K562 (cell line): ENCODE data around the gene NUDT6. TPM values are rescaled to one million over a fixed set of nuclear protein-coding genes. Genes with fewer than 3 reads are reported as not detected.
A peak's percentile ranks its signal among the peaks of the same experiment; 100 is the strongest.

ENCODE experiments used
- ATAC-seq: fragments of 200-7000 bp; cut with Tn5 transposase; 3 replicates; pipeline ENCODE4 v1.9.1; 2020; ENCODE audit warnings: moderate library complexity
- BruUV-seq: library from RNA; stranded (reverse); fragments of 400-500 nt; replicated peaks from 2 replicates; lab custom pipeline; 2021; lab: Mats Ljungman, UMichigan
- CTCF ChIA-PET: fragments of 300-600 bp; formaldehyde crosslinking; extraction: SDS; loops from one replicate; lab custom pipeline; 2021; ENCODE audit warnings: low intra/inter-chr PET ratio; lab: Yijun Ruan, JAX
- POLR2A ChIA-PET: fragments of 300-600, 350-650 bp; sonication (Branson Sonifier 250); formaldehyde crosslinking; extraction: SDS; loops from one replicate; lab custom pipeline; 2021; ENCODE audit warnings: antibody characterized with exemption, inconsistent platforms; lab: Yijun Ruan, JAX
- DNase-seq, 4 experiments: peaks; one replicate each; pipeline versions ENCODE4 v3.0.0 to v3.0.0-alpha.2; 2011 to 2018; ENCODE audit warnings: low spot score in 3 of 4, mixed read lengths in 3 of 4; ENCODE audit errors: extremely low read depth in 1 of 4
- FAIRE-seq: peaks from 2 replicates; lab custom pipeline; 2011; peaks lifted over from hg19 to GRCh38; lab: Jason Lieb, UNC
- H2AFZ ChIP-seq: 2 replicates; pipeline ENCODE4 v1.6.0; 2011; ENCODE audit warnings: low read depth, low read length, control low read depth, inconsistent platforms
- H3K27ac ChIP-seq: fragments of 200-600 bp; 3 replicates; pipeline ENCODE4 v1.8.0; 2011; ENCODE audit warnings: low read depth, mild to moderate bottlenecking, control low read depth, inconsistent platforms, low read length, moderate library complexity, mixed read lengths; ENCODE audit errors: extremely low read depth
- H3K27me3 ChIP-seq, 2 experiments: fragments of 300-600 bp in 1 of 2; 2 replicates in 1 of 2; 3 replicates in 1 of 2; pipeline versions ENCODE4 v1.6.0 to v1.8.0; 2011; ENCODE audit warnings: inconsistent platforms in 2 of 2, low read length in 2 of 2, mild to moderate bottlenecking in 1 of 2, mixed read lengths in 1 of 2, moderate library complexity in 1 of 2; ENCODE audit not compliant: control insufficient read depth in 2 of 2, insufficient read depth in 2 of 2
- H3K36me3 ChIP-seq: fragments of 300-600 bp; 3 replicates; pipeline ENCODE4 v1.8.0; 2011; ENCODE audit warnings: mild to moderate bottlenecking, low read length, inconsistent platforms; ENCODE audit not compliant: control insufficient read depth, insufficient read depth
- H3K4me1 ChIP-seq, 2 experiments: fragments of 200-600 bp in 1 of 2; replicated peaks in 1 of 2; 2 replicates in 1 of 2; 3 replicates in 1 of 2; pipeline versions ENCODE4 v1.5.1 to v1.8.0; 2011; ENCODE audit warnings: inconsistent platforms in 2 of 2, low read length in 2 of 2, mild to moderate bottlenecking in 1 of 2, mixed read lengths in 1 of 2, moderate library complexity in 1 of 2; ENCODE audit not compliant: control insufficient read depth in 2 of 2, insufficient read depth in 2 of 2
- H3K4me2 ChIP-seq: 2 replicates; pipeline ENCODE4 v1.6.1; 2011; ENCODE audit warnings: low read length, control low read depth, inconsistent platforms, mixed read lengths; ENCODE audit not compliant: insufficient read depth
- H3K4me3 ChIP-seq: fragments of 200-600 bp; sonication (generic), shearing (Covaris generic); 2 replicates; pipeline ENCODE4 v1.5.1; 2016; ENCODE audit warnings: control low read depth, inconsistent platforms
- H3K79me2 ChIP-seq: fragments of 200-600 bp; 3 replicates; pipeline ENCODE4 v1.8.0; 2011; ENCODE audit warnings: low read length, inconsistent platforms; ENCODE audit not compliant: control insufficient read depth, insufficient read depth
- H3K9ac ChIP-seq, 2 experiments: 2 replicates each; pipeline versions ENCODE4 v1.6.0 to v1.6.1; 2011; ENCODE audit warnings: low read depth in 2 of 2, low read length in 2 of 2, control low read depth in 1 of 2, inconsistent platforms in 1 of 2, mild to moderate bottlenecking in 1 of 2, mixed read lengths in 1 of 2; ENCODE audit not compliant: insufficient read depth in 1 of 2
- H3K9me1 ChIP-seq: one replicate; pipeline ENCODE4 v1.6.0; 2011; ENCODE audit warnings: inconsistent platforms, mild to moderate bottlenecking, low read length, moderate library complexity; ENCODE audit not compliant: control insufficient read depth, insufficient read depth
- H3K9me3 ChIP-seq: replicated peaks from 2 replicates; pipeline ENCODE4 v1.5.1; 2011; ENCODE audit warnings: low read depth, low read length, inconsistent platforms; ENCODE audit not compliant: control insufficient read depth, insufficient read depth
- H4K20me1 ChIP-seq: replicated peaks from 2 replicates; pipeline ENCODE4 v1.6.1; 2011; ENCODE audit warnings: low read length, inconsistent platforms, mixed read lengths; ENCODE audit not compliant: control insufficient read depth, insufficient read depth
- DLX4 ChIP-seq: fragments of 250-450 bp; sonication (Bioruptor Pico); IDR thresholded peaks from 2 replicates; pipeline ENCODE4 v1.6.1; 2021; ENCODE audit warnings: mild to moderate bottlenecking
- HDAC8 ChIP-seq: fragments of 450-650 bp; IDR thresholded peaks from 2 replicates; pipeline ENCODE4 v1.6.1; 2016; ENCODE audit warnings: mild to moderate bottlenecking, missing genetic modification characterization, moderate library complexity, missing compliant biosample characterization
- KAT7 ChIP-seq: sonication (generic); formaldehyde crosslinking; IDR thresholded peaks from 2 replicates; pipeline ENCODE4 v1.8.0; 2022; ENCODE audit warnings: missing genetic modification reagents, mild to moderate bottlenecking, borderline replicate concordance
- MEIS2 ChIP-seq: fragments of 450-650 bp; IDR thresholded peaks from 2 replicates; pipeline ENCODE4 v1.6.1; 2014; ENCODE audit warnings: mild to moderate bottlenecking; ENCODE audit not compliant: partially characterized antibody
- MYBL2 ChIP-seq, 2 experiments: fragments of 450-650 bp in 1 of 2; sonication (generic) in 1 of 2; formaldehyde crosslinking in 1 of 2; IDR thresholded peaks; 2 replicates each; pipeline versions ENCODE4 v1.6.1 to v1.8.1; 2017 to 2022; ENCODE audit warnings: borderline replicate concordance in 1 of 2, inconsistent platforms in 1 of 2, low read depth in 1 of 2, mild to moderate bottlenecking in 1 of 2, missing genetic modification reagents in 1 of 2, moderate library complexity in 1 of 2
- RBM22 ChIP-seq: fragments of 200-400 bp; formaldehyde crosslinking; IDR thresholded peaks from 2 replicates; pipeline ENCODE4 v1.6.1; 2018; ENCODE audit warnings: low read length, low read depth; ENCODE audit not compliant: poor library complexity, severe bottlenecking
- SNIP1 ChIP-seq: fragments of 450-650 bp; IDR thresholded peaks from 2 replicates; pipeline ENCODE4 v1.7.1; 2017; ENCODE audit warnings: low read depth, mild to moderate bottlenecking
- USF1 ChIP-seq: sonication (generic); formaldehyde crosslinking; IDR thresholded peaks from 2 replicates; pipeline ENCODE4 v1.9.0; 2022; ENCODE audit warnings: mild to moderate bottlenecking, missing genetic modification reagents
- ZNF280A ChIP-seq: fragments of 450-650 bp; IDR thresholded peaks from 2 replicates; pipeline ENCODE4 v1.6.1; 2018; ENCODE audit warnings: mild to moderate bottlenecking, low read depth; ENCODE audit not compliant: partially characterized antibody
- WGBS: fragments of 100-300 bp; shearing (Covaris generic); methylation state at CpG from one replicate; pipeline ENCODE4 v1.1.6; 2016; ENCODE audit warnings: low coverage, mixed read lengths; ENCODE audit not compliant: insufficient coverage; ENCODE audit errors: missing lambda C conversion rate; 5-methylcytosine and 5-hydroxymethylcytosine counted together
- in situ Hi-C: fragments of 300-500 bp; cut with MboI; formaldehyde crosslinking; loops from 4 replicates; pipeline ENCODE4 v1.15.0; 2018; ENCODE audit warnings: inconsistent platforms, mixed read lengths
- intact Hi-C: fragments of 100-400 bp; cut with micrococcal nuclease; formaldehyde crosslinking; loops from 2 replicates; pipeline ENCODE4 v1.14.2; 2022
- polyA plus RNA-seq, 8 experiments: library from polyadenylated mRNA; depleted of rRNA in 4 of 8; stranded (reverse) in 5 of 8; unstranded in 3 of 8; fragments of >200 nt; fragmentation: Nextera tagmentation in 2 of 8; fragmentation: Illumina TruSeq in 1 of 8; extraction: Ambion mirVana in 2 of 8; extraction: Trizol in 1 of 8; gene quantifications; 2 replicates each; pipeline versions ENCODE4 v1.2.1 to v1.2.3, GENCODE V29; 2011 to 2014; ENCODE audit warnings: inconsistent platforms in 1 of 8, missing spikeins in 1 of 8
- total RNA-seq, 7 experiments: library from RNA; depleted of rRNA in 6 of 7; stranded (reverse); fragments of >200 nt in 6 of 7; fragmentation: Illumina TruSeq in 2 of 7; extraction: Trizol in 2 of 7; gene quantifications; 2 replicates each; pipeline versions ENCODE4 v1.2.1 to v1.2.3, GENCODE V29; 2011 to 2021; ENCODE audit warnings: low replicate concordance in 1 of 7

The NUDT6 gene
- total and polyA plus RNA-seq, 9 of the 15 experiments (the other 6 are each of a cell fraction or from before 2014, with no cell fraction given): 9.4 to 18.1 (median 13.4) TPM

GRCh38 chr4:122873821-122874593 lies 48.4 kb downstream of the NUDT6 start (continued):
- TF ChIP-seq DLX4 (CRISPR knock-in tag): no peak
- TF ChIP-seq ZNF280A: no peak

GRCh38 chr4:122873146-122873545 lies 49.3 kb downstream of the NUDT6 start:
- Histone ChIP-seq H3K36me3 (peaks cover 17% of the 10 kb centered on the region; the same call in 2 of the 3 replicates), H3K9me1 (no peaks in the 10 kb centered on the region), H3K79me2 (peaks cover 11% of the 10 kb centered on the region; the same call in 2 of the 3 replicates), H3K4me3 (no peak overlapping the region), H3K9ac (no peak overlapping the region), H3K4me2 (no peak overlapping the region), H4K20me1 (no peaks in the 10 kb centered on the region), H3K9me3 (no peaks in the 10 kb centered on the region), H3K27me3 (no peaks in the 10 kb centered on the region), H3K4me1 (no peaks in the 10 kb centered on the region; a peak in 2 of 5 replicates), H2AFZ (no peak overlapping the region), H3K27ac (no peak overlapping the region)
- POLR2A ChIA-PET: interaction anchor here (1.0 to 1.3 kb wide), 3 partner anchors 12 to 19 kb away, joined by 3 read pairs; no protein-coding TSS in a partner anchor
- intact Hi-C loops (no loop called here), in situ Hi-C loops (no loop called here)
- WGBS: 17% methylated on average over 1 of the region's 1 CpG
- DNase-seq: no peak
- TF ChIP-seq MYBL2 (IDR thresholded peaks at IDR 0.05; ENCODE audit: low read depth) (no peak), MYBL2 (CRISPR knock-in tag; IDR thresholded peaks at IDR 0.05; ENCODE audit: borderline replicate concordance) (no peak), SNIP1 (no peak), USF1 (no peak), RBM22 (no peak), MEIS2 (no peak), KAT7 (CRISPR knock-in tag) (no peak), HDAC8 (tag) (no peak)
- BruUV-seq: no TSS peak
- CTCF ChIA-PET: no interaction called here
- no peak for FAIRE-seq
- peak; percentile 75 for ATAC-seq
